ENCODE results near the gene SRCAP.
"Not testable (repeated sequence)": the region's sequence is repeated elsewhere in the genome, so short reads cannot be mapped to it uniquely, and the experiment has no call there.

Gene SRCAP

GRCh38 chr16:30700491-30700890, 1.5 kb downstream of the SRCAP start:
- H3F3A ChIP-seq (ENCODE audit: insufficient read depth, low read length), result no peaks in the 10 kb centered on the region
- H3K9me3 ChIP-seq (ENCODE audit: low read length), result no peaks in the 10 kb centered on the region
- peaks cover 49% of the 10 kb centered on the region for H3K36me3 ChIP-seq (ENCODE audit: insufficient read depth, low read length)
- no peaks in the 10 kb centered on the region for H3K9me2 ChIP-seq (ENCODE audit: low read depth, low read length)
- no peak overlapping the region for H3K27ac ChIP-seq (ENCODE audit: low read depth, low read length, poor library complexity, severe bottlenecking)
- no peak overlapping the region for H3K9ac ChIP-seq (ENCODE audit: low read length)
- peaks cover 23% of the 10 kb centered on the region for H3K79me2 ChIP-seq (ENCODE audit: insufficient read depth, low read length)
- TF ChIP-seq EZH2 (IDR thresholded peaks at IDR 0.05; ENCODE audit: borderline replicate concordance, low read length), result no peak
- TF ChIP-seq, protein P1, sequence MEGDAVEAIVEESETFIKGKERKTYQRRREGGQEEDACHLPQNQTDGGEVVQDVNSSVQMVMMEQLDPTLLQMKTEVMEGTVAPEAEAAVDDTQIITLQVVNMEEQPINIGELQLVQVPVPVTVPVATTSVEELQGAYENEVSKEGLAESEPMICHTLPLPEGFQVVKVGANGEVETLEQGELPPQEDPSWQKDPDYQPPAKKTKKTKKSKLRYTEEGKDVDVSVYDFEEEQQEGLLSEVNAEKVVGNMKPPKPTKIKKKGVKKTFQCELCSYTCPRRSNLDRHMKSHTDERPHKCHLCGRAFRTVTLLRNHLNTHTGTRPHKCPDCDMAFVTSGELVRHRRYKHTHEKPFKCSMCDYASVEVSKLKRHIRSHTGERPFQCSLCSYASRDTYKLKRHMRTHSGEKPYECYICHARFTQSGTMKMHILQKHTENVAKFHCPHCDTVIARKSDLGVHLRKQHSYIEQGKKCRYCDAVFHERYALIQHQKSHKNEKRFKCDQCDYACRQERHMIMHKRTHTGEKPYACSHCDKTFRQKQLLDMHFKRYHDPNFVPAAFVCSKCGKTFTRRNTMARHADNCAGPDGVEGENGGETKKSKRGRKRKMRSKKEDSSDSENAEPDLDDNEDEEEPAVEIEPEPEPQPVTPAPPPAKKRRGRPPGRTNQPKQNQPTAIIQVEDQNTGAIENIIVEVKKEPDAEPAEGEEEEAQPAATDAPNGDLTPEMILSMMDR (IDR thresholded peaks at IDR 0.05; ENCODE audit: low read length), result no peak
- H2AFZ ChIP-seq (ENCODE audit: low read length), result no peak overlapping the region
- H3K4me3 ChIP-seq (ENCODE audit: low read depth, low read length, poor library complexity, severe bottlenecking), result peak overlapping the region; percentile 74
- H3K27me3 ChIP-seq (ENCODE audit: insufficient read depth, low read length), result no peaks in the 10 kb centered on the region
- H3K4me2 ChIP-seq (ENCODE audit: low read length), result peak overlapping the region; percentile 88; the same call in 1 of the 2 replicates
- H4K20me1 ChIP-seq (ENCODE audit: insufficient read depth, low read length), result no peaks in the 10 kb centered on the region
- peaks cover 19% of the 10 kb centered on the region for H3K4me1 ChIP-seq (ENCODE audit: insufficient read depth, low read length, severe bottlenecking)

GRCh38 chr16:30700971-30701370, 2.0 kb downstream of the SRCAP start:
- H3K9me3 ChIP-seq (ENCODE audit: low read length), result no peaks in the 10 kb centered on the region
- no peak overlapping the region for H3K27ac ChIP-seq (ENCODE audit: low read depth, low read length, poor library complexity, severe bottlenecking)
- H3K36me3 ChIP-seq (ENCODE audit: insufficient read depth, low read length), result peaks cover 53% of the 10 kb centered on the region
- no peaks in the 10 kb centered on the region for H3F3A ChIP-seq (ENCODE audit: insufficient read depth, low read length)
- H3K9ac ChIP-seq (ENCODE audit: low read length), result no peak overlapping the region
- peaks cover 23% of the 10 kb centered on the region for H3K79me2 ChIP-seq (ENCODE audit: insufficient read depth, low read length)
- no peak overlapping the region for H3K4me3 ChIP-seq (ENCODE audit: low read depth, low read length, poor library complexity, severe bottlenecking)
- no peak overlapping the region for H2AFZ ChIP-seq (ENCODE audit: low read length)
- TF ChIP-seq, protein P1 (IDR thresholded peaks at IDR 0.05; ENCODE audit: low read length), result no peak
- TF ChIP-seq EZH2 (IDR thresholded peaks at IDR 0.05; ENCODE audit: borderline replicate concordance, low read length), result no peak
- no peaks in the 10 kb centered on the region for H3K9me2 ChIP-seq (ENCODE audit: low read depth, low read length)
- no peaks in the 10 kb centered on the region for H4K20me1 ChIP-seq (ENCODE audit: insufficient read depth, low read length)
- no peaks in the 10 kb centered on the region for H3K27me3 ChIP-seq (ENCODE audit: insufficient read depth, low read length)
- peaks cover 19% of the 10 kb centered on the region for H3K4me1 ChIP-seq (ENCODE audit: insufficient read depth, low read length, severe bottlenecking)
- H3K4me2 ChIP-seq (ENCODE audit: low read length), result no peak overlapping the region

- not testable (repeated sequence) for H2AFZ ChIP-seq (ENCODE audit: low read length); H3K4me3 ChIP-seq (ENCODE audit: low read depth, low read length, poor library complexity, severe bottlenecking); H3K27ac ChIP-seq (ENCODE audit: low read depth, low read length, poor library complexity, severe bottlenecking); H3F3A ChIP-seq (ENCODE audit: insufficient read depth, low read length); H3K4me2 ChIP-seq (ENCODE audit: low read length); H4K20me1 ChIP-seq (ENCODE audit: insufficient read depth, low read length); H3K9ac ChIP-seq (ENCODE audit: low read length); H3K9me3 ChIP-seq (ENCODE audit: low read length); H3K4me1 ChIP-seq (ENCODE audit: insufficient read depth, low read length, severe bottlenecking); H3K27me3 ChIP-seq (ENCODE audit: insufficient read depth, low read length); H3K9me2 ChIP-seq (ENCODE audit: low read depth, low read length)
- peaks cover 23% of the 10 kb centered on the region for H3K79me2 ChIP-seq (ENCODE audit: insufficient read depth, low read length)
- peaks cover 74% of the 10 kb centered on the region for H3K36me3 ChIP-seq (ENCODE audit: insufficient read depth, low read length)
These were observed 4.1 kb downstream of the SRCAP start for GRCh38 chr16:30703071-30703470.

DNA sequence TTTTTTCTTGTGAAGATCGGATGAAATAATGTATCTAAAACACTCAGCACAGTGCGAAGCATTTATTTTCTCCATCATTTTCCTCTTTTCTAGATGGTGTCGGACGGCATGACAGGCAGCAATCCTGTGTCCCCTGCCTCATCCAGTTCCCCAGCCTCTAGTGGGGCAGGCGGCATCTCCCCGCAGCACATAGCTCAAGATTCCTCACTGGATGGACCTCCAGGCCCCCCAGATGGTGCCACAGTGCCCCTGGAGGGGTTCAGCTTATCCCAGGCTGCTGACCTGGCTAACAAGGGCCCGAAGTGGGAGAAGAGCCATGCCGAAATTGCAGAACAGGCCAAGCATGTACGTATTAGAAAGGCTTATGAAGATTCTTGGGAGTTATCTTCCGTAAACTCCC, 5.0 kb downstream of the SRCAP start:
- H3K79me2 ChIP-seq (ENCODE audit: insufficient read depth, low read length), result peaks cover 22% of the 10 kb centered on the region
- no peak for TF ChIP-seq EZH2 (IDR thresholded peaks at IDR 0.05; ENCODE audit: borderline replicate concordance, low read length)
- TF ChIP-seq, protein P1 (IDR thresholded peaks at IDR 0.05; ENCODE audit: low read length), result no peak
- no peaks in the 10 kb centered on the region for H4K20me1 ChIP-seq (ENCODE audit: insufficient read depth, low read length)
- H3K27ac ChIP-seq (ENCODE audit: low read depth, low read length, poor library complexity, severe bottlenecking), result no peak overlapping the region
- H3K9me2 ChIP-seq (ENCODE audit: low read depth, low read length), result no peaks in the 10 kb centered on the region
- no peak overlapping the region for H3K4me3 ChIP-seq (ENCODE audit: low read depth, low read length, poor library complexity, severe bottlenecking)
- H3K4me2 ChIP-seq (ENCODE audit: low read length), result no peak overlapping the region
- no peak overlapping the region for H3K9ac ChIP-seq (ENCODE audit: low read length)
- H3K36me3 ChIP-seq (ENCODE audit: insufficient read depth, low read length), result peaks cover 83% of the 10 kb centered on the region
- H2AFZ ChIP-seq (ENCODE audit: low read length), result no peak overlapping the region
- no peaks in the 10 kb centered on the region for H3K27me3 ChIP-seq (ENCODE audit: insufficient read depth, low read length)
- H3K4me1 ChIP-seq (ENCODE audit: insufficient read depth, low read length, severe bottlenecking), result peaks cover 10% of the 10 kb centered on the region
- H3K9me3 ChIP-seq (ENCODE audit: low read length), result no peaks in the 10 kb centered on the region
- no peaks in the 10 kb centered on the region for H3F3A ChIP-seq (ENCODE audit: insufficient read depth, low read length)

Data from OCI-LY1 (cell line).